WTC11 (cell line): ENCODE measurements around the gene AVPI1.

ENCODE experiments used
- TF ChIP-seq, protein P1 (sequence below): sonication (generic); formaldehyde crosslinking; IDR thresholded peaks from 2 replicates; pipeline ENCODE4 v1.8.0; 2023; ENCODE audit warnings: missing genetic modification reagents
- TF ChIP-seq, protein P2 (sequence below): fragments of 200-600 bp; IDR thresholded peaks from 2 replicates; pipeline ENCODE4 v1.8.0; 2022; ENCODE audit warnings: antibody characterized with exemption

DNA sequence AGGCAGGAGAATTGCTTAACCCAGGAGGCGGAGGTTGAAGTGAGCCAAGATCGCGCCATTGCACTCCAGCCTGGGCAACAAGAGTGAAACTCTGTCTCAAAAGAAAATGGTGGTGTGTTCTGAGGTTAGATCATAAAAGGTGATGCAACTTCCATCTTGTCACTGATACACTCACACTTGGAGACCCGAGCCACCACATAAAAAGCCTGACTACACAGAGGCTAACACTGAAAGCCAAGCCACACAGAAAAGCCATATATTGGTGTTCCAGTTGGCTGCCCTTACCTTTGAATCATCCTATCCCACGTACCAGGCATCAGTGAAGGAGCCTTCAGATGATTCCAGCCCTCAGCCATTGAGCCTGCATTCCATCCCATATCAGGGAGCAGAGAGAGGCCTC is 57.8 kb downstream of the AVPI1 start:
- TF ChIP-seq, protein P1, sequence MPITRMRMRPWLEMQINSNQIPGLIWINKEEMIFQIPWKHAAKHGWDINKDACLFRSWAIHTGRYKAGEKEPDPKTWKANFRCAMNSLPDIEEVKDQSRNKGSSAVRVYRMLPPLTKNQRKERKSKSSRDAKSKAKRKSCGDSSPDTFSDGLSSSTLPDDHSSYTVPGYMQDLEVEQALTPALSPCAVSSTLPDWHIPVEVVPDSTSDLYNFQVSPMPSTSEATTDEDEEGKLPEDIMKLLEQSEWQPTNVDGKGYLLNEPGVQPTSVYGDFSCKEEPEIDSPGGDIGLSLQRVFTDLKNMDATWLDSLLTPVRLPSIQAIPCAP (CRISPR knock-in tag) = no peak
- TF ChIP-seq, protein P2, sequence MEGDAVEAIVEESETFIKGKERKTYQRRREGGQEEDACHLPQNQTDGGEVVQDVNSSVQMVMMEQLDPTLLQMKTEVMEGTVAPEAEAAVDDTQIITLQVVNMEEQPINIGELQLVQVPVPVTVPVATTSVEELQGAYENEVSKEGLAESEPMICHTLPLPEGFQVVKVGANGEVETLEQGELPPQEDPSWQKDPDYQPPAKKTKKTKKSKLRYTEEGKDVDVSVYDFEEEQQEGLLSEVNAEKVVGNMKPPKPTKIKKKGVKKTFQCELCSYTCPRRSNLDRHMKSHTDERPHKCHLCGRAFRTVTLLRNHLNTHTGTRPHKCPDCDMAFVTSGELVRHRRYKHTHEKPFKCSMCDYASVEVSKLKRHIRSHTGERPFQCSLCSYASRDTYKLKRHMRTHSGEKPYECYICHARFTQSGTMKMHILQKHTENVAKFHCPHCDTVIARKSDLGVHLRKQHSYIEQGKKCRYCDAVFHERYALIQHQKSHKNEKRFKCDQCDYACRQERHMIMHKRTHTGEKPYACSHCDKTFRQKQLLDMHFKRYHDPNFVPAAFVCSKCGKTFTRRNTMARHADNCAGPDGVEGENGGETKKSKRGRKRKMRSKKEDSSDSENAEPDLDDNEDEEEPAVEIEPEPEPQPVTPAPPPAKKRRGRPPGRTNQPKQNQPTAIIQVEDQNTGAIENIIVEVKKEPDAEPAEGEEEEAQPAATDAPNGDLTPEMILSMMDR = no peak
